Measurements from ENCODE around the gene DOC2A. TPM values are rescaled to one million over a fixed set of nuclear protein-coding genes. Genes with fewer than 3 reads are reported as not detected.
"Not testable (repeated sequence)": the region's sequence is repeated elsewhere in the genome, so short reads cannot be mapped to it uniquely, and the experiment has no call there.

DOC2A gene
- total and polyA plus RNA-seq, 4 donors = 0.09 to 0.22 (median 0.17) TPM; not detected in 1

- H3K9me3 ChIP-seq (ENCODE audit: control insufficient read depth in 4 of 4, low read length in 3 of 4) = no peaks in the 10 kb centered on the region
- WGBS = 52% methylated on average over 8 of the region's 8 CpGs
These were observed 5.9 kb upstream of the DOC2A start for GRCh38 chr16:30016555-30017276.

GRCh38 chr16:30015450-30015849 lies 4.6 kb upstream of the DOC2A start:
- WGBS = 93% methylated on average over 7 of the region's 7 CpGs
- not testable (repeated sequence) for H3K4me3 ChIP-seq (ENCODE audit: low read depth in 1 of 3, low read length in 3 of 3); H3K9me3 ChIP-seq (ENCODE audit: control insufficient read depth in 4 of 4, low read length in 3 of 4); H3K4me1 ChIP-seq (ENCODE audit: control insufficient read depth in 4 of 4, insufficient read depth in 4 of 4, low read length in 3 of 4); H3K9ac ChIP-seq (ENCODE audit: low read depth in 1 of 2, low read length in 2 of 2); H3K27ac ChIP-seq (ENCODE audit: low read depth in 1 of 2, low read length in 2 of 2); H3K27me3 ChIP-seq (ENCODE audit: control insufficient read depth in 4 of 4, insufficient read depth in 4 of 4, low read length in 3 of 4); H3K36me3 ChIP-seq (ENCODE audit: control insufficient read depth in 4 of 4, insufficient read depth in 3 of 4, low read depth in 1 of 4, low read length in 3 of 4); DNase-seq (ENCODE audit: low spot score)

More at GRCh38 chr16:30016555-30017276, 5.9 kb upstream of the DOC2A start:
- Histone ChIP-seq H3K9ac (ENCODE audit: low read depth in 1 of 2, low read length in 2 of 2) (no peak overlapping the region), H3K27me3 (ENCODE audit: control insufficient read depth in 4 of 4, insufficient read depth in 4 of 4, low read length in 3 of 4) (peaks cover 0 to 4% (median under 1%) of the 10 kb centered on the region in 4 donors), H3K36me3 (ENCODE audit: control insufficient read depth in 4 of 4, insufficient read depth in 3 of 4, low read depth in 1 of 4, low read length in 3 of 4) (no peaks in the 10 kb centered on the region), H3K4me3 (ENCODE audit: low read depth in 1 of 3, low read length in 3 of 3) (no peak overlapping the region), H3K4me1 (ENCODE audit: control insufficient read depth in 4 of 4, insufficient read depth in 4 of 4, low read length in 3 of 4) (peaks cover under 1 to 7% (median 4%) of the 10 kb centered on the region in 4 donors), H3K27ac (ENCODE audit: low read depth in 1 of 2, low read length in 2 of 2) (no peak overlapping the region)
- TF ChIP-seq HNF4A (conservative IDR thresholded peaks at IDR 0.05) (no peak), GABPA (IDR thresholded peaks at IDR 0.05 in 1 of 2, conservative IDR thresholded peaks at IDR 0.05 in 1 of 2) (no peak), FOXA2 (IDR thresholded peaks at IDR 0.05) (no peak), MAX (IDR thresholded peaks at IDR 0.05) (no peak), HNF4G (IDR thresholded peaks at IDR 0.05) (no peak), FOXA1 (IDR thresholded peaks at IDR 0.05) (no peak), ZBTB33 (IDR thresholded peaks at IDR 0.05) (no peak)
- DNase-seq (ENCODE audit: low spot score) = no peak

- DNase-seq (ENCODE audit: low spot score); H3K27ac ChIP-seq (ENCODE audit: low read depth in 1 of 2, low read length in 2 of 2); H3K9me3 ChIP-seq (ENCODE audit: control insufficient read depth in 4 of 4, low read length in 3 of 4); H3K27me3 ChIP-seq (ENCODE audit: control insufficient read depth in 4 of 4, insufficient read depth in 4 of 4, low read length in 3 of 4); H3K4me1 ChIP-seq (ENCODE audit: control insufficient read depth in 4 of 4, insufficient read depth in 4 of 4, low read length in 3 of 4); H3K4me3 ChIP-seq (ENCODE audit: low read depth in 1 of 3, low read length in 3 of 3); H3K9ac ChIP-seq (ENCODE audit: low read depth in 1 of 2, low read length in 2 of 2); H3K36me3 ChIP-seq (ENCODE audit: control insufficient read depth in 4 of 4, insufficient read depth in 3 of 4, low read depth in 1 of 4, low read length in 3 of 4): not testable (repeated sequence)
- 73% methylated on average over 14 of the region's 14 CpGs for WGBS
These were observed 1.8 kb upstream of the DOC2A start for GRCh38 chr16:30012598-30012997.

GRCh38 chr16:30011714-30012504 lies 1.1 kb upstream of the DOC2A start:
- no peak overlapping the region for H3K9ac ChIP-seq (ENCODE audit: low read depth in 1 of 2, low read length in 2 of 2)
- 28% methylated on average over 31 of the region's 31 CpGs for WGBS
- H3K4me1 ChIP-seq (ENCODE audit: control insufficient read depth in 4 of 4, insufficient read depth in 4 of 4, low read length in 3 of 4) = peaks cover 4 to 9% (median 4%) of the 10 kb centered on the region in 4 donors
- no peaks in the 10 kb centered on the region for H3K36me3 ChIP-seq (ENCODE audit: control insufficient read depth in 4 of 4, insufficient read depth in 3 of 4, low read depth in 1 of 4, low read length in 3 of 4)
- no peak for DNase-seq (ENCODE audit: low spot score)
- no peak overlapping the region for H3K27ac ChIP-seq (ENCODE audit: low read depth in 1 of 2, low read length in 2 of 2)
- peaks cover 0 to 9% (median 4%) of the 10 kb centered on the region in 4 donors for H3K27me3 ChIP-seq (ENCODE audit: control insufficient read depth in 4 of 4, insufficient read depth in 4 of 4, low read length in 3 of 4)
- no peaks in the 10 kb centered on the region for H3K9me3 ChIP-seq (ENCODE audit: control insufficient read depth in 4 of 4, low read length in 3 of 4)
- no peak overlapping the region for H3K4me3 ChIP-seq (ENCODE audit: low read depth in 1 of 3, low read length in 3 of 3)
- TF ChIP-seq GABPA (IDR thresholded peaks at IDR 0.05 in 1 of 2, conservative IDR thresholded peaks at IDR 0.05 in 1 of 2) = no peak
- no peak for TF ChIP-seq FOXA2 (IDR thresholded peaks at IDR 0.05)
- no peak for TF ChIP-seq MAX (IDR thresholded peaks at IDR 0.05)
- no peak for TF ChIP-seq RXRA (IDR thresholded peaks at IDR 0.05)
- TF ChIP-seq TAF1 (conservative IDR thresholded peaks at IDR 0.05) = no peak
- no peak for TF ChIP-seq HNF4A (conservative IDR thresholded peaks at IDR 0.05)
- no peak for TF ChIP-seq SP1 (IDR thresholded peaks at IDR 0.05)
- no peak for TF ChIP-seq JUND (IDR thresholded peaks at IDR 0.05)
- TF ChIP-seq NR2F2 (IDR thresholded peaks at IDR 0.05) = no peak
- TF ChIP-seq FOXA1 (IDR thresholded peaks at IDR 0.05) = no peak
- TF ChIP-seq HNF4G (IDR thresholded peaks at IDR 0.05) = no peak
- TF ChIP-seq CTCF (IDR thresholded peaks at IDR 0.05; ENCODE audit: low read depth, low read length, missing input control) = no peak
- TF ChIP-seq YY1 (IDR thresholded peaks at IDR 0.05) = no peak
- no peak for TF ChIP-seq ZBTB33 (IDR thresholded peaks at IDR 0.05)
